Omental fat pad (tissue), 4 donors: ENCODE measurements around the gene CHMP4B. TPM values are rescaled to one million over a fixed set of nuclear protein-coding genes. Genes with fewer than 3 reads are reported as not detected.

Experiments used
- ATAC-seq: fragments of 150-250 bp; one replicate; pipeline ENCODE4 v1.9.1; 2016; ENCODE audit warnings: mild to moderate bottlenecking, moderate library complexity; ENCODE audit not compliant: low FRiP score
- DNase-seq: peaks from one replicate; pipeline ENCODE4 v3.0.0-alpha.2; 2019; ENCODE audit warnings: low spot score
- CTCF ChIP-seq, 3 donors: fragments of 450-650 bp; IDR thresholded peaks; one replicate each; pipeline ENCODE4 v1.5.1; 2016 to 2017; ENCODE audit warnings: antibody characterized with exemption in 3 of 3, mild to moderate bottlenecking in 3 of 3, moderate library complexity in 2 of 3
- total RNA-seq, 4 donors: library from RNA; depleted of rRNA; stranded (reverse); fragments of >200 nt; gene quantifications; one replicate each; pipeline ENCODE4 v1.1.0, GENCODE V29; 2016

The CHMP4B gene
- total RNA-seq, 4 donors from 2014 or later = 64.8 to 96.7 (median 69.8) TPM

- no peak for TF ChIP-seq CTCF (IDR thresholded peaks at IDR 0.05)
- DNase-seq = no peak
- ATAC-seq = no peak
Observed at GRCh38 chr20:33866398-33867100, 55.4 kb downstream of the CHMP4B start.

DNA sequence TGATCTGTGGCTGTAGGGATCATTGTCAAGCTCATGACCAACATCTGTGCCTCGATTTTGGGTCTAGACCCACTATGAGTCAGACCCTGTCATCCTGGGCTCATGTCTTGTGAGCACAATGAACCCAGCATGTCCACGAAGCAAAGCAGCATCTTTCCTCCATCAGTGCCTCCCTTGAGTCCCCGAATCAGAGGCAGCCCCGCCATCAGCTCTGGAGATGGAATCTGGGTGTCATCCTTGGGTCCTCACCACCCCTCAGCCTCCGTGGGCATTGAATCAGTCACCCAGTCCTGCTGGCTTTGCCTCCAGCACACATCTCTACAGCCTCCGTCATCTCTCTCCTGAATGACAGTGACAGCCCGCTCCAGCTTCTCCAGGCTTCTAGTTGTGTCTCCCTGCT lies 56.9 kb downstream of the CHMP4B start:
- no peak for ATAC-seq
- no peak for TF ChIP-seq CTCF (IDR thresholded peaks at IDR 0.05)
- DNase-seq = no peak

GRCh38 chr20:33868595-33868994 lies 57.4 kb downstream of the CHMP4B start:
- ATAC-seq (no peak), DNase-seq (no peak)
- TF ChIP-seq CTCF (IDR thresholded peaks at IDR 0.05) = no peak

- TF ChIP-seq CTCF (IDR thresholded peaks at IDR 0.05) = no peak
- ATAC-seq (no peak), DNase-seq (no peak)
Observed at GRCh38 chr20:33869283-33869682, 58.1 kb downstream of the CHMP4B start.

GRCh38 chr20:33871362-33871761 lies 60.2 kb downstream of the CHMP4B start:
- ATAC-seq (no peak), DNase-seq (no peak)
- TF ChIP-seq CTCF (IDR thresholded peaks at IDR 0.05) = no peak

DNA sequence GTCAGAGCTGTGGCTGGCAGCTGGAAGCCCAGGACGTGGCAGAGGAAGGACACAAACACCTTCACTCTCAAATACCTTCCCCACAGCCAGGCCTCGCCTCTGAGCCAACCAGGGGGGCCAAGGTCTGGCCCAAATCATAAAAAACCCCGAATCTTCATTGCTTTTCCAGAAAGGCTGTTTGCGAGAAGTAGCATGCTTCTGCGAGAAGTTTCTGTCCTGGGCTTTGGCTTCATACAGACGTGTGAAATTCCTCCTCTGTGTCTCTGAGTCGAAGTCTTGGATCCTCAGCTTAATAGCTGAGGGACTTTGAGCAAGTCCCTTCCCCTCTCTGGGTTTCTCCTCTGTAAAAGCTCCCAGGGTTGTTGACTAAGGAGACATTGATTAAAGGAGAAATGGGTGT lies 63.0 kb downstream of the CHMP4B start:
- no peak for TF ChIP-seq CTCF (IDR thresholded peaks at IDR 0.05)
- DNase-seq (no peak), ATAC-seq (no peak)

DNA sequence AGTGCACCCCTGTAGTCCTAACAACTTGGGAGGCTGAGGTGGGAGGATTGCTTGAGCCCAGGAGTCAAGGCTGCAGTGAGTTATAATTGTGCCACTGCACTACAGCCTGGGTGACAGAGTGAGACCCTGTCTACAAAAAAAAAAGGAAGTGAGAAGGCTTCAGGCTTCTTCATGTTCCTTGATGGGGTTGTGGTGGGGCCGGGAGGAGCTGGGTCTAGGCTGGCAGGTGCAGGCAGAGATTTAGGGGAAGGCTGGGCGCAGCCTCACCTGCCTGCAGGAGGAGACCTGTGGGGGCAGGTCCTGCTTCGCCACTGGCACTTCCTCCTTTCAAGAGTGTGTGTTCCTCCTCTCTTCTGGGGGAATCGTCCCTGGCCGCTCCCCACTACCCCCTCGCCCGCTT lies 63.9 kb downstream of the CHMP4B start:
- ATAC-seq (no peak), DNase-seq (no peak)
- TF ChIP-seq CTCF (IDR thresholded peaks at IDR 0.05) = no peak
